ENCODE data around the gene TTC1.
"Not testable (repeated sequence)": the region's sequence is repeated elsewhere in the genome, so short reads cannot be mapped to it uniquely, and the experiment has no call there.

The TTC1 gene

GRCh38 chr5:160001457-160001856 is 7.5 kb upstream of the TTC1 start:
- DNase-seq: no peak

GRCh38 chr5:160007514-160007913 is 1.4 kb upstream of the TTC1 start:
- no peak for DNase-seq

GRCh38 chr5:160008529-160008876 is 436 bp upstream of the TTC1 start:
- DNase-seq: not testable (repeated sequence)

- DNase-seq: no peak
Measured at GRCh38 chr5:160009591-160009989, 651 bp downstream of the TTC1 start.

GRCh38 chr5:160011471-160011870 is 2.5 kb downstream of the TTC1 start:
- no peak for DNase-seq

- DNase-seq: not testable (repeated sequence)
Measured at GRCh38 chr5:160014197-160014596, 5.3 kb downstream of the TTC1 start.

GRCh38 chr5:160018945-160019625 is 10.1 kb downstream of the TTC1 start:
- no peak for DNase-seq

- DNase-seq: no peak
Measured at GRCh38 chr5:160020266-160020770, 11.4 kb downstream of the TTC1 start.

- DNase-seq: no peak
Measured at GRCh38 chr5:160020964-160021363, 12.0 kb downstream of the TTC1 start.

GRCh38 chr5:160021831-160022446 is 13.0 kb downstream of the TTC1 start:
- DNase-seq: peak; percentile 56

GRCh38 chr5:160023007-160023907 is 14.3 kb downstream of the TTC1 start:
- no peak for DNase-seq

- DNase-seq: no peak
Measured at GRCh38 chr5:160023908-160024630, 15.1 kb downstream of the TTC1 start.

GRCh38 chr5:160029004-160029403 is 20.1 kb downstream of the TTC1 start:
- DNase-seq: no peak

- no peak for DNase-seq
Measured at GRCh38 chr5:160029540-160030139, 20.7 kb downstream of the TTC1 start.

- no peak for DNase-seq
Measured at GRCh38 chr5:160030631-160031377, 21.9 kb downstream of the TTC1 start.

- DNase-seq: no peak
Measured at GRCh38 chr5:160033546-160034252, 24.8 kb downstream of the TTC1 start.

GRCh38 chr5:160036243-160036642 is 27.3 kb downstream of the TTC1 start:
- DNase-seq: no peak

- no peak for DNase-seq
Measured at GRCh38 chr5:160036884-160037283, 27.9 kb downstream of the TTC1 start.

- DNase-seq: no peak
Measured at GRCh38 chr5:160039810-160040470, 31.0 kb downstream of the TTC1 start.

- DNase-seq: no peak
Measured at GRCh38 chr5:160040471-160040835, 31.5 kb downstream of the TTC1 start.

- DNase-seq: no peak
Measured at GRCh38 chr5:160042671-160043070, 33.7 kb downstream of the TTC1 start.
